IPS DF 19.7 (cell line): ENCODE measurements around the gene ASTN1.

ENCODE experiments used
- DNase-seq: peaks from one replicate; pipeline ENCODE4 v3.0.0-alpha.2; 2013; ENCODE audit warnings: low read depth, low spot score

ASTN1 gene

DNA sequence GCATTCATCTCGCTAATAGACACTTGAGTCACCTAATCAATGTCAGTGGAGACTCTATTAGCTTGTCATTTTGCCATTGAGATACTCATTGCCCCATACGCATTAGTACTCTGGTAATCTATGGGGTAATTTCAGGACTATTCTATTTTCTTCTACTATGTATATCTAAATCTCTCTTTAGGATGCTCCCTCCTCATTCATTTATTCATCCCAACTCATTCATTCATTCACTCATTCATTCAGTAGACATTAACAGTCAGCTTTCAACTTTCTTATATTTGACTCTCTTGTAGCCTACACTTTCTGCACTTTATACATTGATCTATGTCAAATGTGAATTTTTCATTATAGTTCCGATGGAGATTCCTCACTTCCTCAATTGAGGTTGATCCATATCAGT lies 170.9 kb downstream of the ASTN1 start:
- DNase-seq: no peak

DNA sequence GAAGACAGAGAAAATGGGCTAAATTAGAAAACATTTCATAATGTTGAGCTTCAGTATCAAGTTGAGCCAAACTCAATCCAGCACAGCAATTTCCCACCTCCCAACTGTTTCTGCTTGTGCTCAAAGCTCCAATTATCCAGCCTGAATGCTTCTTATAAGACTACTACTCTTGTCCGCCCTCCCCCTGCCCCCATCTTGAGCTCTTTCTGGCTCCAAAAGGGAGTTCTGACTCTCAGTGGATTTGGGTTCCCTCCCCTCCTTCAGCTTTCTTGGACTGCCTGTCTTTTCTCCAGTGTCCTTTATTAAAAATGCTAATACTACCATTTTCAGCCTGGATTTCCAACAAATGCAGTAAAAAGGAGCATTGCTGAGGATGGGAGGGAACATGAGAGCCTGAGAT lies 174.8 kb downstream of the ASTN1 start:
- DNase-seq: no peak

DNA sequence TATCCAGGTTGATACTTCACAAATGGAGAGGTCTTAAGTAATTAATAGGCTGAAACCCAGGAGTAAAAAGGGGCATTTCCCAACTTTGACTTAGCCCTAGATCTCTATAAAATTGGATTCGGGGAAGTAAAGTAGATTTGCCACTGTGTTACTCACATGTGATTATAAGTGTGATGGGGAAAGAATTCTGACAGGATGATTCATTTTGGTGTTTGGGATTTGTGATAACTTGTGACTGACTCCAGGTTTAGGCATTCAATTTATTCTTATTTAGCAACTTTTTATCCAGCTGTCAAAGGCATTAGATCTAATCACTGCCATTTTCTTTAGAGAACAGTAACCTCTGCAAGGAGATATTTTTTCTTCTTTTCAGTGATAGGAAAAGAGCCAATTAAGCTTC lies 175.5 kb downstream of the ASTN1 start:
- DNase-seq: no peak

DNA sequence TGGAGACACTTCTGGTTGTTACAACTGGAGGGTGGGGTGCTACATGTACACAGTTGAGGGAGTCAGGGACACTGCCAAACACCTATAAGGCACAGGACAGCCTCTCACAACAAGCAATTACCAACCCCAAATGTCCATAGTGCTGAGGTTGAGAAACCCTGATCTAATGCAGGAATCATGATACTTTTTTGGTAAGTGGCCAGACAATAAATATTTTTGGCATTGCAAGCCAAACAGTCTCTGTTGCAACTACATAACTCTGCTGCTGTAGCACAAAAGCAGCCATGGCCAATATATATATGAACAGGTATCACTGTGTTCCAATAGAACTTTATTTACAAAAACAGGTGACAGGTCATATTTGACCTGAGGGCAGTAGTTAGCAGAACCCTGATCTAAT lies 177.5 kb downstream of the ASTN1 start:
- DNase-seq: no peak

DNA sequence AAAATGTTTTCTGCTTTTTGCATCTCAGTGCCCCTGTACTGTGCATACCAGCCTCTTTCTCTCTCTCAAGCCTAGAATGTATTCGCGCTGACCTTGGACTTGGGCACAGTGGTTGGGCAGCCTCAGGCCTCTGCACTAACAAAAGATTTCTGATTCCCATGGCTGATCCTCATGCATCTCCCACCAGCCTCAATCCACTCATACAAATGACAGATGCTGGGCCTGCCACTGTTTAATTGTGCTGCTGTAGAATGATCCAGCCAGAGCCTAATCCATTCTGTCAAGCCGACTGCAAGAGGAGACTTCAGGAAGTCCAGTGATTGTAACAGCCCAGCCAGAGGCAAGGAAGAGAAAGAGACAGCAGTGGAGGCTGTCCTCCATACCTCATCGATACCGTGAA lies 180.8 kb downstream of the ASTN1 start:
- no peak for DNase-seq

GRCh38 chr1:176976771-176977170 lies 187.7 kb downstream of the ASTN1 start:
- DNase-seq: no peak

DNA sequence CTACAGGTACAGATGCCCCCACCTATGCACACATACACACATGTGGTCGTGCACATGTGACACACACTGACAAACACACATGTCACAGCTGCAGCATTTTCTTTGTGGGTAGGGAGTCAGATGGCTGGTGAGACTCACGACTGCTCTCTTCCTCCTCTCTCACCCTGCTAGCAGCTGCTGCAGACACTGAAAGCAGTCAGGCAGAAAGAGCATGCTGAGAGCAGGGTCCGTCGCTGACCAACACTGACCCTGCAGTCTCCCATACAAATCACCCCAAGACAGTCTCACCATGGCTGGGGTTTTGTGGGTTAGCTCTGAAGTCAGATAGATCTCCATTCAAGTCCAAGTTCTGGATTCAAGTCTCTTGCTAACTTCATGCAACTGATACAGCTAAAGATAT lies 188.3 kb downstream of the ASTN1 start:
- DNase-seq: no peak

DNA sequence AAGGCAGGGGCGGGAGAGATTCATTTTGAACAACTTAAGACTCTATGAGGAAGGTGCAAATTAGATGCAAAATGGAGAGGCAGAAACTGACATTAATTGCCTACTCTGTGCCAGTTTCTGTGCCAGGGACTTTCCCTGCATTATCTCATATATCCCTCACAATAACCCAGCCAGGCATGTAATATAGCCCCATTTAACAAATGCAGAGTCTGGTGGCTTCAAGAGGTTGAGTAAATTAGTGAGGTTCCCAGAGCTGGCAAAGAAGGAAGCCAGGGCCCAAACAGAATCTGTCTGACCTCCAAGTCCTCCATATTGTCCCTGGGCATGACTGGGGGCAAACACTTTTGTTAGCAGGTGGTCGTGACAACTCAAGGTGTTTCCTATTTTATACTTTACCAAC lies 199.8 kb downstream of the ASTN1 start:
- no peak for DNase-seq

DNA sequence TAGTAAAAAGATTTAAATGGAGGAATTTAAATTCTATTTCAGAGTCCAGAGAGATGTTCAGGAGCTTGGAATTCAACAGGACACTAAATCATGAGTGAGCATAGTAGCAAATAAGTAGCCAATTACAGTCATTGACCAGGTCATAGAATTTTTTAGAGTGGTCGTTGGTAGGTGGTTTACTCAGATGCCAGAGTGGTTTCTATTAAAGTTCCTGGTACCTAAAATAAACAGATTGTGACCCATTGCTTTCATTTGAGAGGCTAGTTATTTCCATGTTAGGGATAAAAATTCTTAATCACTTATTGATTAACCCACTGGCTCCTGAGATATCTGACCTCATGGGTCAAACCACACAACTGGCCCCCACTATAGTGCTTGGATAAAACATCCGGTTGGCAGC lies 201.3 kb downstream of the ASTN1 start:
- no peak for DNase-seq

GRCh38 chr1:176961678-176962077 lies 202.8 kb downstream of the ASTN1 start:
- DNase-seq: no peak

- no peak for DNase-seq
Observed at GRCh38 chr1:176959191-176959820, 205.2 kb downstream of the ASTN1 start.

- DNase-seq: no peak
Observed at GRCh38 chr1:176957603-176958002, 206.9 kb downstream of the ASTN1 start.

GRCh38 chr1:176954242-176954641 lies 210.3 kb downstream of the ASTN1 start:
- DNase-seq: no peak

DNA sequence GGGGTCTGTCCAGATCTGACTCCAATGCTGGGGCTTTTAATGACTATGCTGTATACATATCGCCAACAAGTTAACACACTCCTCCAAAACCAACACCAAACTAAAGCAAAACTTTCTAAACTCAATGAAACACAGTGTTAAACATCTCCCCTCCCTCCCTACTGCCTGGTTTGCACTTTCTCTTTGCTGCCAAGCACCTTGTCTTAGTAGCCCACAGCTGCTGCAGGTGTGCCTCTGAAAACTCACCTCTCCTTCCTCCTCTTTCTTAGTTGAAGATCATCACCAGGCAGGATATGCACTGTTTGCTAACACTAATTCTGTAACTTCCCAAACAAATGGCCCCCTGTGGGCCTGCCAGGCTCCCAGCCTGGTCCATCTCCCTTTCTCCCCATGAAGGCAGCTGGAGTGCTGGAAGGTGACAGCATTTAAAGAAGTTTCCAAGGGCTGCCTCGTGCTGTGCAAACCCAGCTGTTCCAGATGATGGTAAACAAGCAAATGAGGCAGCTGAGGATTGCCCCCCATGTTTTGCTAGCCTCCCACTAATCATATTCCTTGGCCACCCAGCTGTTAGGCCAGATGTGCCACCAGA lies 213.7 kb downstream of the ASTN1 start:
- DNase-seq: peak; percentile 40

DNA sequence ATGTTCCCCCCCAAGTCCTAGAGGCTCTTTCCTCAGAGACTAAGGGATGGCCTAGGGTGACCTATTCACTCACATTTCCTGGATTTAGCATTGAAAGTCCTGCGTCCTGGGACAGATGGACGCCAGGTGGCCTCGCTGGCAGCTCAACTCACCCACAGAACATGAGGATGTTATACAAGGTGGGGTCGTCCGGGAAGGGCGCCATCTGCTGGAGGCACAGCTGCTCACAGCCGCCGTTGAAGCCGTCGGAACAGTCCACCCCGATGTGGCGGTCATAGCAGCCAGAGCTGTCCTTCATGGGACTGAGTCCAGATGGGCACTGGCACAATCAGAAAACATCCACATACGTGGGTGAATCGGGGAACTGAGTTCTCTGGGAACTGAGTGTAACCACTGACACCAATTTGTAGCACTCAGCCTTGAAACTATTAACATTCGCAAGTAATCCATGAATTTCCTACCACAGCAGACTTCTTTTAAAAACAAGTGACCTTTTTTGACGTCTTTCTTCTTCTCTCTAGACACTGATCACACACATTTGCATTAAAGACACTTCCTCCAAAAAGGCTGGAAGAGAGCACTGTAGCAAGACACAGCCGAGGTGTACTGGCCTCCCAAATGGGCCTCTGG lies 215.4 kb downstream of the ASTN1 start:
- DNase-seq: peak; percentile 59

- no peak for DNase-seq
Observed at GRCh38 chr1:176944606-176945005, 219.9 kb downstream of the ASTN1 start.

DNA sequence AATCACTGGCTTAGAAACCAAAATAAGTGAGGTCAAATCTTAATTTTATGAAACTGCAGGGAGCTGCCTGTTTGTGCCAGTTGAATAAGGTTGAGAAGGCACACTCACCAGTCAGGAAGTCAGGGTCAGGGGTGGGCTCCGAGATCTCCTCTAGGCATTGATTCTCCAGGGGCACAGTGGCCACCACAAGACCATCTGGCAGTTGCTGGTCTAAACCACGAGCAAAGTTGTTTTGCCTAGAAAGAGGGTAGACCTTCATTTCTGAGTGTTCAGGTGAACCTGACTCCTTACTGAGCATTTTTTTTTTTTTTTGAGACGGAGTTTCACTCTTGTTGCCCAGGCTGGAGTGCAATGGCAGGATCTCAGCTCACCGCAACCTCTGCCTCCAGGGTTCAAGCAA lies 220.7 kb downstream of the ASTN1 start:
- DNase-seq: no peak

DNA sequence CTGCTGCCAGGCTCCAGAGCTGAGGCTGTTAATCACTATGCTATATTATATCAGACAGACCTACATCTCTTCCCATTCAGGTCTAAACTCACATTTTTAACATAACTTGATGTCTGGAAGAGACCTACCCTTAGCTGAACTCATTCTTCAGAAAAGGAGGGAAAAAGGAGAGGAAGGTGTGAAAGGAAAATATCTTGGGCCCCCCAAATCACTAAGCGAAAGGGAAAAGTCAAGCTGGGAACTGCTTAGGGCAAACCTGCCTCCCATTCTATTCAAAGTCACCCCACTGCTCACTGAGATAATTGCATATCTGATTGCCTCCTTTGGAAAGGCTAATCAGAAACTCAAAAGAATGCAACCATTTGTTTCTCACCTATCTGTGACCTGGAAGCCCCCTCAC lies 222.2 kb downstream of the ASTN1 start:
- DNase-seq: no peak

GRCh38 chr1:176939993-176940392 lies 224.5 kb downstream of the ASTN1 start:
- DNase-seq: no peak

DNA sequence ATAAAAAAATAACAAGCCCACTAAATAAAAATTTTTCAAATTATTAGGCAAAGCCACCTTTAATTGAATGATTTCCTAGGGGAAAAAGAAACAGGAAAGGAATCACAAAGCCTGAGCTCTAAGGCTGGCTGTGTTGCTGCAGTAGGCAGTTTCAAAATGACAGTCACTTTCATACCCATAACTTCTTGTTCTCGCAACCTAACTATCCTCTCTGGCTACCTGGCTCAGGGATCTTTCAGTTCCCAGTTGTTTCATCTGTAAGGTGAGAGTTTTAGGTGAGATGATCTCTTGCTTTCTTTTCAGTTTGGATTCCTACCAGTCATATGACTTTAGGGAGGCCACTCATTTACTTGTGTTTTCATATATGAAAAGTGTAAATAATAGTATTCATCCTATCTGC lies 226.1 kb downstream of the ASTN1 start:
- DNase-seq: no peak

- DNase-seq: no peak
Observed at GRCh38 chr1:176934370-176934769, 230.1 kb downstream of the ASTN1 start.

- DNase-seq: no peak
Observed at GRCh38 chr1:176932114-176933104, 232.1 kb downstream of the ASTN1 start.
